Erythroblast (primary cell): ENCODE results near the gene P4HA3.

Source experiments
- GATA1 ChIP-seq: IDR thresholded peaks from 2 replicates; pipeline ENCODE4 v1.6.1; 2011; ENCODE audit warnings: low read depth, mild to moderate bottlenecking, control low read depth, low read length, moderate library complexity
- POLR2A ChIP-seq: IDR thresholded peaks from 2 replicates; pipeline ENCODE4 v1.6.1; 2011; ENCODE audit warnings: mild to moderate bottlenecking, low read length

DNA sequence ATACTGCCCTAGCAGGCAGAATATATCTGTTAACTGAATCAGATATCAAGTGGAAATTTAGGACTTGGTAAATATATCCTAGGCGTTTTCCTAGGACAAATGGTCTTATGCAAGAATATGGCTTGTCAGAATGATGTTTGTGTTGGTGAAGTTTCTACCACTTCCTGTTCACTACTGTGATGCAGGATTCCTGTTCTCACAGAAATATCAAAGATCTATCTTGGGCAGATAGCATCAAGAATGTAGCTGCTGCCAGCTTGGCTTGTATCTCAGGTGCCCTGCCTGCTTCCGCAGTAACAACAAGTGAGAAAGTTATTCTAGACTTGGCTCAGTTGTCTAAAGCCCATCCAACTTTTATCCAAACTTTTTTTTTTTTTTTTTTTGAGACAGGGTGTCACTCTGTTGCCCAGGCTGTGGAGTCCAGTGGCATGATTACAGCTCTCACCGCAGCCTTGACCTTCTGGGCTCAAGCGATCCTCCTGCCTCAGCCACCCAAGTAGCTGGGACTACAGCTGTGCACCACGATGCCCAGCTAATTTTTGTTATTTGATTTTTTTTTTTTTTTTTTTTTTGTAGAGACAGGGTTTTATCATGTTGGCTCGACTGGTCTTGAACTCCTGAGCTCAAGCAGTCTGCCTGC lies 79.0 kb downstream of the P4HA3 start:
- TF ChIP-seq POLR2A: no peak
- TF ChIP-seq GATA1: no peak
